Effector memory CD4-positive, alpha-beta T cell (primary cell): ENCODE measurements around the gene S100P.

Experiments used
- DNase-seq, 3 donors: peaks; one replicate each; pipeline ENCODE4 v3.0.0-alpha.2; 2020
- H3K27ac ChIP-seq: 2 replicates; pipeline ENCODE4 v1.7.0; 2013; ENCODE audit warnings: mild to moderate bottlenecking, low read length, moderate library complexity; ENCODE audit not compliant: insufficient read depth, poor library complexity, severe bottlenecking
- H3K27me3 ChIP-seq: replicated peaks from 2 replicates; pipeline ENCODE4 v1.7.0; 2013; ENCODE audit warnings: mild to moderate bottlenecking, low read length; ENCODE audit not compliant: insufficient read depth, control insufficient read depth, poor library complexity, severe bottlenecking
- H3K36me3 ChIP-seq: 2 replicates; pipeline ENCODE4 v1.7.0; 2013; ENCODE audit warnings: mild to moderate bottlenecking, low read length, moderate library complexity; ENCODE audit not compliant: control insufficient read depth, insufficient read depth
- H3K4me1 ChIP-seq: 2 replicates; pipeline ENCODE4 v1.7.0; 2013; ENCODE audit warnings: low read length, mild to moderate bottlenecking; ENCODE audit not compliant: control insufficient read depth, insufficient read depth, poor library complexity, severe bottlenecking
- H3K4me3 ChIP-seq: 2 replicates; pipeline ENCODE4 v1.7.0; 2013; ENCODE audit warnings: low read length, low read depth, mild to moderate bottlenecking; ENCODE audit not compliant: insufficient read depth, poor library complexity, severe bottlenecking
- H3K9me3 ChIP-seq: 2 replicates; pipeline ENCODE4 v1.7.0; 2013; ENCODE audit warnings: mild to moderate bottlenecking, low read length, moderate library complexity; ENCODE audit not compliant: control insufficient read depth

S100P gene

DNA sequence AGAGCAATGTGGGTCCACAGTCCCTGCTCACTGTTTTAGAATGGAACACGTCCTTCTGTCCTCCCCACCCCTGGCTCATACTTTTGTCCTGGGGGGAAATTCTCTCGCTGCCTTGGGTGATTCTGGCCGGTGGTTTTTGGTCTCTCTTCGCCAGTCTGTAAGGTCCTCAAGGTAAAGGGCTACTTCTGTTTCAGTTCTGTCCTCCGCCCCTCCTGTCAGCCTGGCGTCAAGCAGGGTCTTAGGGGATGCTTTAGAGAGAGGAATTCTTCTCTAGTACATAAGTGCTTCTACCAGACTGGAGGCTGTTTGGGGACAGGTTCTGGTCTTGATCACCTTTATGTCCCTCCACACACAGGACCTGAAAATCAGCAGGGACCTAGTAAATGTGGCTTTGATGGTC lies 16.6 kb downstream of the S100P start:
- no peak for DNase-seq
- peaks cover 10% of the 10 kb centered on the region for H3K36me3 ChIP-seq
- no peaks in the 10 kb centered on the region for H3K9me3 ChIP-seq
- no peaks in the 10 kb centered on the region for H3K27me3 ChIP-seq
- H3K4me1 ChIP-seq: peaks cover 28% of the 10 kb centered on the region
- H3K27ac ChIP-seq: peak overlapping the region; percentile 88
- H3K4me3 ChIP-seq: peak overlapping the region; percentile 71

DNA sequence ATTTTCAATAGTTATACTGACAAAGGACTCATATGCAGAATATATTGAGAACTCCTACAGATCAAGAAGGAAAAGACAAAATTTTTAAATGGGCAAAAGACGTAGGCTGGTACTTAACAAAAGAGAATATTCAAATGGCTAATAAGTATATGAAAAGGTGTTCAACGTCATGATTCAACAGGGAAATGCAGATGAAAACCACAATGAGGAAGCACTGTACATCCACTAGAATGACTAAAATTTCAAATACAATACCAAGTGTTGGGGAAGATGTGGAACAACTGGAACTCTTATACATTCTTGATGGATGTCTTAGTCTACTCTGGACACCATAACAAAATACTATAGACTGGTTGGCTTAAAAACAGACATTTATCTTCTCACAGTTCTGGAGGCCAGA lies 17.3 kb downstream of the S100P start:
- Histone ChIP-seq H3K9me3 (no peaks in the 10 kb centered on the region), H3K36me3 (peaks cover 9% of the 10 kb centered on the region), H3K4me3 (no peak overlapping the region), H3K27me3 (no peaks in the 10 kb centered on the region), H3K27ac (no peak overlapping the region), H3K4me1 (peaks cover 30% of the 10 kb centered on the region)
- no peak for DNase-seq

DNA sequence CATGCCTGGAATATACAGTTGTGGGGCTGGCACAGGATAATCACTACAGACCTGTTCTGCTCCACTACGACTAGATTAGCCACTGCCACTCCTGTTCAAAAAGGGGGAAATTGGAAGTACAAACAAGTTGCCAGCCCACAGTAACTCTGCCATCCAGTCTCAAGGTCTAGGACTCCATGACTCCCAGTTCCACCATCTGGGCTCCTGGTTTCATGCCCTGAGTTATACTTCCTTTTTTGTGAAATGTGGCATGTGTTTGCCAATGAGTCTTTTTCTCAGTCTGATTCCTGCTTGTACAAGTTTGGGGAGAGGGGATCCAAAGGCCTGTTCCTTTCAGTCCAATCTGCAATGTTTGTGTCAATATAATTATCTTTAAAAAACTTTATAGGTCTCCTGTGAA lies 21.3 kb downstream of the S100P start:
- Histone ChIP-seq H3K36me3 (no peaks in the 10 kb centered on the region), H3K27ac (no peak overlapping the region), H3K4me3 (no peak overlapping the region), H3K9me3 (no peaks in the 10 kb centered on the region), H3K27me3 (no peaks in the 10 kb centered on the region), H3K4me1 (peaks cover 19% of the 10 kb centered on the region)
- no peak for DNase-seq

DNA sequence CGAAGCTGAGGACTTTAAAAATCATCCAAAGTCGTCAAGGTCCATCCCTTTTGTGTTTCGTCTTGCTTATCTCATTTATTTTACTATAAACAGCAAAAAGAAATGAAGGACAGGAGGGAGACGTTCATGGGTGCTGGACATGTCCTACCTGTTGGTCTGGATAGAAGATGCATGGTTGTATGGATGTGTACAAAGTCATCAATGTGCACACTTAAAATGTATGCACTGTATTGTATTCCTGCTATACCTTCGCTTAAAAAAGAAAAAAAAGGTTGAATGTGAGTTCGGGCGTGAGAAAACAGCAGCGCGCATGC lies 22.0 kb downstream of the S100P start:
- Histone ChIP-seq H3K36me3 (no peaks in the 10 kb centered on the region), H3K9me3 (no peaks in the 10 kb centered on the region), H3K4me3 (peak overlapping the region; percentile 64), H3K27me3 (no peaks in the 10 kb centered on the region), H3K27ac (peak overlapping the region; percentile 81), H3K4me1 (peaks cover 19% of the 10 kb centered on the region)
- DNase-seq: no peak

DNA sequence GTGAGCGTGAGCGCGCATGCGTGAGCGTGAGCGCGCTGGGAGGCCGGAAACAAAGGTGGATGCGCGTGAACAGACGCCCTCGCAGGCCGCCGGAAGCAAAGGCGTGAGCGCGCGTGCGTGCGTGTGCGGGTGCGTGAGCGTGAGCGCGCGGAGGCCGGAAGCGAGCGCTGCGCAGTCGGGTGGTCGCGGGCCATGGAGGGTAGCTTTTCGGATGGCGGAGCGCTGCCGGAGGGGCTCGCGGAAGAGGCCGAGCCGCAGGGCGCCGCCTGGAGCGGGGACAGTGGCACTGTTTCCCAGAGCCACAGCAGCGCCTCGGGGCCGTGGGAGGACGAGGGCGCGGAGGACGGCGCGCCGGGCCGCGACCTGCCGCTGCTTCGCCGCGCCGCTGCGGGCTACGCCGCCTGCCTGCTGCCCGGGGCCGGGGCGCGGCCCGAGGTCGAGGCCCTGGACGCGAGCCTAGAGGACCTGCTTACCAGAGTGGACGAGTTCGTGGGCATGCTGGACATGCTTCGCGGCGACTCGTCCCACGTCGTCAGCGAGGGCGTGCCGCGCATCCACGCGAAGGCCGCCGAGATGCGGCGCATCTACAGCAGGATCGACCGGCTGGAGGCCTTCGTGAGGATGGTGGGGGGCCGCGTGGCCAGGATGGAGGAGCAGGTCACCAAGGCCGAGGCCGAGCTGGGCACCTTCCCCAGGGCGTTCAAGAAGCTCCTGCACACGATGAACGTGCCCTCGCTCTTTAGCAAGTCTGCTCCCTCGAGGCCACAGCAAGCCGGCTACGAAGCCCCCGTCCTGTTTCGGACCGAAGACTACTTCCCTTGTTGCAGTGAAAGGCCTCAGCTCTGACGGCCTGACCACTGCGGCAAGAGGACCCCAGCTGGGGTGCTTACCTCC lies 22.6 kb downstream of the S100P start, which contains the start of gene BLOC1S4:
Gene BLOC1S4, plus strand, starts transcription at position 157 of the 894 bp plus-strand sequence. Its CDS starts 36 bp downstream, at position 193.
- H3K9me3 ChIP-seq: no peaks in the 10 kb centered on the region
- peak; percentile 82 to 84 (median 83) for DNase-seq
- H3K27ac ChIP-seq: peak within 1 kb of the TSS; percentile 81
- H3K27me3 ChIP-seq: no peaks in the 10 kb centered on the region
- H3K4me3 ChIP-seq: peak within 1 kb of the TSS; percentile 64
- peaks cover 19% of the 10 kb centered on the region for H3K4me1 ChIP-seq
- H3K36me3 ChIP-seq: no peaks in the 10 kb centered on the region

DNA sequence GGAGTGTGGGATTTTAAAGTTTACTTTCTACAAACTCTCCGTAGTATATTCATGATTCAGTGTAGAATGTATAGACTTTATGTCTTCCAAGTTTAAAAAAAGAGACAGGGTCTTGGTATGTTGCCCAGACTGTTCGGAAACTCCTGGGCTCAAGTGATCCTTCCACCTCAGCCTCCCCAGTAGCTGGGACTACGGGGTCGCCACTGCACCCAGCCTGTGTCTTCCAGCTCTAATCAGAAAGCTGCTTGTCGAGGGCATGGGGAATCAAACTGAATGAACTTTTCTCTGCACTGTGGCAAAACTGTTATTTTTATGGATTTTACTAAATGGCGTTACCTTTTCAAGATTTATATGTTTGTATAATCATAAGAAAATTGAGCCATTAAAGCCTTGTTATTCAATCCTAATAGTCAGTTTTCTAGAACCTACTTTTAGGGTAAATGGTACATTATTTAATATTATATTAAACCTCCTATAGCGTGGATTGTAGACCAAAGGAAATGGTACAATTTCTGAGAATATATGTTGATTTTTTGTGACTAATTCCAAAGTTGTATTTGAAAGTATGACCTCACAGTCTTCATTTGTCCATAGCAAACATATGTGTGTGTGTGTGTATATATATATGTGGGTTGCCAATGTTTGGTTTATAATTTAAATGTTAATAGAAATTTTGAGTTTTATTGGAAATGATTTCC lies 23.4 kb downstream of the S100P start:
- peak overlapping the region; percentile 64 for H3K4me3 ChIP-seq

DNA sequence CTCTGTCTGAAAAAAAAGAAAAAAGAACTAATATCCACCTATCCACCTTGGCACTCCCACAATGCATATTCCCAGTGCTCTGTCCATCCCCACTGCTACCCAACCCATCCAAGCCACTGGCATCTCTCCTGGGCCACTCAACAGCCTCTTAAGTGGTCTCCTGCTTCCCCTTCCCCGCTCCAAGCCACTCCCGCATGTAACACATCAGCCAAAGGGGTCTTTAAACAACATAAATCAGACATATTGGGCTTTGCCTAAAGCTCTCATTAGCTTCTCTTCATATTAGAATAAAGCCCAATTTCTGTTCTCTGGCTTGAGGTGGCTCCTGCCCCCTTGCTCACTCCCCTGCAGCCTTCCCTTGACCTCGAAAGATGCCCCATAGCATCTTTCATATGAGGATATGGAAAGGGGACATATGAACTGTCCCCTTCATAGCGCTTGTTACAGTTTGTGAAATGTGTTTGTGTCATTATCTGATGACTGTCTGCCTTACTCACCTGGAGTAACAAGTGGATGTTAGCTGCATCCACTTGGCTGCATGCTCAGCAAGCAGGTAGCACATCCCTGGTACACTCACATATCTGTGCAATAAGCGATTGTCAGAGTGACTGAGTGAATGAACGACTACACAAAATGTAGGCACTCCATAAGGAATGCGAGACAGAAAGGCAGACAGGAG lies 25.4 kb downstream of the S100P start:
- Histone ChIP-seq H3K4me1 (peaks cover 19% of the 10 kb centered on the region), H3K9me3 (no peaks in the 10 kb centered on the region), H3K27ac (peak overlapping the region; percentile 10), H3K36me3 (no peaks in the 10 kb centered on the region), H3K4me3 (no peak overlapping the region), H3K27me3 (no peaks in the 10 kb centered on the region)
- no peak for DNase-seq

More for the DNA sequence above, 23.4 kb downstream of the S100P start:
- Histone ChIP-seq H3K27me3 (no peaks in the 10 kb centered on the region), H3K4me1 (peaks cover 19% of the 10 kb centered on the region), H3K27ac (peak overlapping the region; percentile 81), H3K9me3 (no peaks in the 10 kb centered on the region), H3K36me3 (no peaks in the 10 kb centered on the region)
- DNase-seq: no peak

DNA sequence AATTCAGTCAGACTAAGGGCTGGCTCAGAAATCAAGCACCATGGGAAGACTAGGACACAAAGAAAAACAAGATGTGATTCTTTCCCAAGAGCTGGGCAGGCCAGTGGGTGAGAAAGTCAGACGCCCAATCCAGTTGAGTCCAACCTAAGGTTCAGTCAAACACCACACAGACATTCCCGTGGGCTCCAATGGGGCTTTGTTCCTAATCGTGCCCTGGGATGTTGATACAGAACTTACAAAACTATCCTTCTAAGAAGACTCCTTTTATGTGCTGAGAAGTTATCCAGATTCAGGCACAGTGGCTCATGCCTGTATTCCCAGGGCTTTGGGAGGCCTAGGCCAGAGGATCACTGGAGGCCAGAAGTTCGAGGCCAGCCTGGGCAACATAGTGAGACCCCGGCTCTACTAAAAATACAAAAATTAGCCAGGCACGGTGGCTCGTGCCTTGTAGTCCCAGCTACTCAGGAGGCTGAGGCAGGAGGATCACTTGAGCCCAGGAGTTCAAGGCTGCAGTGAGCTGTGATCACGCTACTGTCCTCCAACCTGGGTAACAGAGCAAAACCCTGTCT lies 26.0 kb downstream of the S100P start:
- H3K27me3 ChIP-seq: no peaks in the 10 kb centered on the region
- H3K9me3 ChIP-seq: no peaks in the 10 kb centered on the region
- no peaks in the 10 kb centered on the region for H3K36me3 ChIP-seq
- no peak overlapping the region for H3K4me3 ChIP-seq
- peaks cover 19% of the 10 kb centered on the region for H3K4me1 ChIP-seq
- DNase-seq: no peak
- no peak overlapping the region for H3K27ac ChIP-seq

DNA sequence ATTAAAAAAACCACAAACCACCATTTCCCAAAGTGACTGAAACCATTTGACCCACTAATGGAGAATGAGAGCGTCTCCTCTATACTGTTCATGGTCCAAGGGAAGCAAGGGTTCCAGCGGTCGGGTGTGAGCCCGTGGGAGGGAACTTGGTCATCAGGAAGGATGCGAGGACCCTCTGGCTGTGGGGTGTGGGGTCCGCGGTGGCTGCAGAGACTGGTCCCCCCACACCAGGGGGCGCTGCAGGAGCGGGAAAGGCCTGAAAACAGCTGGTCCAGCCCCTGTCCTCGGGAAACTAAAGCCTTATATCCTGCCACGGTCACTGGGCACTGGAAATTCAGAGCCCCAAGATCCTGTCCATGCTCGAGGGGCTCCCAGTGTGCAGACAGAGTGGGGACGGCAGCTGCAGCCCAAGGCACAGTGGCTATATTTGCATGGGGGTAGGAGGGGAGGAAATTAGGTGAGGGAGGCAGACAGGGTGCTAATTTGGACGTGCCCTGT lies 26.6 kb downstream of the S100P start:
- Histone ChIP-seq H3K27ac (no peak overlapping the region), H3K4me3 (no peak overlapping the region)
- peak; percentile 51 to 72 (median 59) for DNase-seq

More for the DNA sequence above, 26.6 kb downstream of the S100P start:
- Histone ChIP-seq H3K4me1 (peaks cover 19% of the 10 kb centered on the region), H3K36me3 (no peaks in the 10 kb centered on the region), H3K9me3 (no peaks in the 10 kb centered on the region), H3K27me3 (no peaks in the 10 kb centered on the region)
